BLaER1 (cell line): ENCODE results near the gene DHX34.
A peak's percentile ranks its signal among the peaks of the same experiment; 100 is the strongest.
"Not testable (repeated sequence)": the region's sequence is repeated elsewhere in the genome, so short reads cannot be mapped to it uniquely, and the experiment has no call there.

Experiments
- H3K27ac ChIP-seq: shearing (Covaris generic); formaldehyde crosslinking; 2 replicates; pipeline ENCODE4 v1.8.1; 2022
- H3K27me3 ChIP-seq: shearing (Covaris generic); formaldehyde crosslinking; 2 replicates; pipeline ENCODE4 v1.8.1; 2022
- H3K36me3 ChIP-seq: shearing (Covaris generic); formaldehyde crosslinking; 2 replicates; pipeline ENCODE4 v1.8.1; 2022
- H3K4me1 ChIP-seq: shearing (Covaris generic); formaldehyde crosslinking; 2 replicates; pipeline ENCODE4 v1.8.1; 2022
- H3K4me2 ChIP-seq: shearing (Covaris generic); formaldehyde crosslinking; 2 replicates; pipeline ENCODE4 v1.8.1; 2022
- H3K4me3 ChIP-seq: shearing (Covaris generic); formaldehyde crosslinking; 2 replicates; pipeline ENCODE4 v1.8.1; 2022
- H3K9ac ChIP-seq: shearing (Covaris generic); formaldehyde crosslinking; 2 replicates; pipeline ENCODE4 v1.8.1; 2022
- H3K9me3 ChIP-seq: shearing (Covaris generic); formaldehyde crosslinking; 2 replicates; pipeline ENCODE4 v1.8.1; 2022
- H4K20me1 ChIP-seq: shearing (Covaris generic); formaldehyde crosslinking; 2 replicates; pipeline ENCODE4 v1.8.1; 2022
- Cebpa-rat ChIP-seq: shearing (Covaris generic); IDR thresholded peaks from 2 replicates; pipeline ENCODE4 v1.8.1; 2022

The DHX34 gene

GRCh38 chr19:47376589-47377144 is 27.6 kb downstream of the DHX34 start:
- H3K27me3 ChIP-seq, result no peaks in the 10 kb centered on the region
- H3K36me3 ChIP-seq, result peaks cover 100% of the 10 kb centered on the region
- H3K9ac ChIP-seq, result no peak overlapping the region
- no peak overlapping the region for H3K4me3 ChIP-seq
- TF ChIP-seq Cebpa-rat, result no peak
- H3K4me1 ChIP-seq, result peaks cover 21% of the 10 kb centered on the region
- H4K20me1 ChIP-seq, result peaks cover 71% of the 10 kb centered on the region
- H3K4me2 ChIP-seq, result no peak overlapping the region
- H3K9me3 ChIP-seq, result no peaks in the 10 kb centered on the region
- H3K27ac ChIP-seq, result no peak overlapping the region

GRCh38 chr19:47377208-47377701 is 28.1 kb downstream of the DHX34 start:
- H3K27ac ChIP-seq, result no peak overlapping the region
- H3K4me1 ChIP-seq, result peaks cover 27% of the 10 kb centered on the region
- H3K9me3 ChIP-seq, result no peaks in the 10 kb centered on the region
- no peak overlapping the region for H3K4me2 ChIP-seq
- peaks cover 100% of the 10 kb centered on the region for H3K36me3 ChIP-seq
- TF ChIP-seq Cebpa-rat, result no peak
- H3K9ac ChIP-seq, result no peak overlapping the region
- no peaks in the 10 kb centered on the region for H3K27me3 ChIP-seq
- no peak overlapping the region for H3K4me3 ChIP-seq
- H4K20me1 ChIP-seq, result peaks cover 77% of the 10 kb centered on the region

- Histone ChIP-seq H4K20me1 (peaks cover 82% of the 10 kb centered on the region), H3K27ac (no peak overlapping the region), H3K4me2 (no peak overlapping the region), H3K9ac (no peak overlapping the region), H3K4me3 (no peak overlapping the region), H3K4me1 (peaks cover 27% of the 10 kb centered on the region), H3K9me3 (no peaks in the 10 kb centered on the region), H3K36me3 (peaks cover 97% of the 10 kb centered on the region), H3K27me3 (no peaks in the 10 kb centered on the region)
- TF ChIP-seq Cebpa-rat, result no peak
Observed at GRCh38 chr19:47377801-47378200, 28.7 kb downstream of the DHX34 start.

- Histone ChIP-seq H3K4me1 (peaks cover 27% of the 10 kb centered on the region), H3K9ac (no peak overlapping the region), H3K36me3 (peaks cover 93% of the 10 kb centered on the region), H3K27me3 (no peaks in the 10 kb centered on the region), H3K4me3 (no peak overlapping the region), H4K20me1 (peaks cover 85% of the 10 kb centered on the region), H3K9me3 (no peaks in the 10 kb centered on the region), H3K27ac (no peak overlapping the region), H3K4me2 (no peak overlapping the region)
- no peak for TF ChIP-seq Cebpa-rat
Observed at GRCh38 chr19:47378246-47378645, 29.1 kb downstream of the DHX34 start.

GRCh38 chr19:47379381-47379938 is 30.3 kb downstream of the DHX34 start:
- Histone ChIP-seq H3K4me1 (peaks cover 27% of the 10 kb centered on the region), H4K20me1 (peaks cover 79% of the 10 kb centered on the region), H3K27ac (no peak overlapping the region), H3K36me3 (peaks cover 80% of the 10 kb centered on the region), H3K27me3 (no peaks in the 10 kb centered on the region), H3K4me2 (no peak overlapping the region), H3K9ac (no peak overlapping the region), H3K9me3 (no peaks in the 10 kb centered on the region), H3K4me3 (no peak overlapping the region)
- no peak for TF ChIP-seq Cebpa-rat

GRCh38 chr19:47380559-47380958 is 31.4 kb downstream of the DHX34 start:
- no peak overlapping the region for H3K27ac ChIP-seq
- H3K27me3 ChIP-seq, result no peaks in the 10 kb centered on the region
- no peak overlapping the region for H3K4me3 ChIP-seq
- no peak overlapping the region for H3K9ac ChIP-seq
- no peaks in the 10 kb centered on the region for H3K9me3 ChIP-seq
- peaks cover 68% of the 10 kb centered on the region for H4K20me1 ChIP-seq
- no peak for TF ChIP-seq Cebpa-rat
- H3K4me1 ChIP-seq, result peaks cover 27% of the 10 kb centered on the region
- H3K4me2 ChIP-seq, result peak overlapping the region; percentile 71; the same call in 1 of the 2 replicates
- peaks cover 70% of the 10 kb centered on the region for H3K36me3 ChIP-seq

GRCh38 chr19:47381121-47381520 is 32.0 kb downstream of the DHX34 start:
- peak overlapping the region; percentile 71 for H3K4me2 ChIP-seq
- H3K9me3 ChIP-seq, result no peaks in the 10 kb centered on the region
- no peak overlapping the region; the same call in 1 of the 2 replicates for H3K9ac ChIP-seq
- H3K27ac ChIP-seq, result peak overlapping the region; percentile 55; the same call in 1 of the 2 replicates
- peaks cover 64% of the 10 kb centered on the region for H3K36me3 ChIP-seq
- H3K4me1 ChIP-seq, result peaks cover 27% of the 10 kb centered on the region
- TF ChIP-seq Cebpa-rat, result no peak
- H4K20me1 ChIP-seq, result peaks cover 62% of the 10 kb centered on the region
- H3K4me3 ChIP-seq, result no peak overlapping the region
- H3K27me3 ChIP-seq, result no peaks in the 10 kb centered on the region

GRCh38 chr19:47381653-47382279 is 32.7 kb downstream of the DHX34 start:
- Histone ChIP-seq H3K27me3 (no peaks in the 10 kb centered on the region), H3K27ac (peak overlapping the region; percentile 55), H3K4me2 (peak overlapping the region; percentile 71), H3K4me1 (peaks cover 27% of the 10 kb centered on the region), H4K20me1 (peaks cover 55% of the 10 kb centered on the region), H3K9me3 (no peaks in the 10 kb centered on the region), H3K36me3 (peaks cover 57% of the 10 kb centered on the region), H3K4me3 (no peak overlapping the region), H3K9ac (no peak overlapping the region)
- no peak for TF ChIP-seq Cebpa-rat

- H3K27ac ChIP-seq, H3K9me3 ChIP-seq, H3K27me3 ChIP-seq, H3K4me2 ChIP-seq, H3K9ac ChIP-seq, H3K4me3 ChIP-seq: not testable (repeated sequence)
- peaks cover 38% of the 10 kb centered on the region for H4K20me1 ChIP-seq
- H3K36me3 ChIP-seq, result peaks cover 36% of the 10 kb centered on the region
- H3K4me1 ChIP-seq, result peaks cover 27% of the 10 kb centered on the region
Observed at GRCh38 chr19:47383890-47384289, 34.8 kb downstream of the DHX34 start.

GRCh38 chr19:47384533-47384932 is 35.4 kb downstream of the DHX34 start:
- H3K27me3 ChIP-seq, H3K4me2 ChIP-seq, H3K4me3 ChIP-seq, H3K27ac ChIP-seq, H3K9ac ChIP-seq, H3K9me3 ChIP-seq: not testable (repeated sequence)
- peaks cover 34% of the 10 kb centered on the region for H4K20me1 ChIP-seq
- H3K4me1 ChIP-seq, result peaks cover 27% of the 10 kb centered on the region
- H3K36me3 ChIP-seq, result peaks cover 30% of the 10 kb centered on the region

GRCh38 chr19:47386582-47386981 is 37.5 kb downstream of the DHX34 start:
- peaks cover 16% of the 10 kb centered on the region for H4K20me1 ChIP-seq
- not testable (repeated sequence) for H3K36me3 ChIP-seq, H3K9me3 ChIP-seq, H3K9ac ChIP-seq, H3K27ac ChIP-seq, H3K4me3 ChIP-seq, H3K4me2 ChIP-seq, H3K27me3 ChIP-seq
- H3K4me1 ChIP-seq, result peaks cover 20% of the 10 kb centered on the region

- not testable (repeated sequence) for H4K20me1 ChIP-seq, H3K27me3 ChIP-seq, H3K27ac ChIP-seq, H3K9me3 ChIP-seq, H3K36me3 ChIP-seq, H3K4me3 ChIP-seq, H3K9ac ChIP-seq, H3K4me2 ChIP-seq
- peaks cover 16% of the 10 kb centered on the region for H3K4me1 ChIP-seq
Observed at GRCh38 chr19:47387623-47388022, 38.5 kb downstream of the DHX34 start.

GRCh38 chr19:47388721-47389120 is 39.6 kb downstream of the DHX34 start:
- not testable (repeated sequence) for H3K27me3 ChIP-seq, H3K9me3 ChIP-seq, H3K9ac ChIP-seq, H4K20me1 ChIP-seq, H3K4me3 ChIP-seq, H3K4me2 ChIP-seq, H3K27ac ChIP-seq, H3K36me3 ChIP-seq
- peaks cover 16% of the 10 kb centered on the region for H3K4me1 ChIP-seq
